B cell (primary cell): ENCODE measurements around the gene DMPK.
"Not testable (repeated sequence)": the region's sequence is repeated elsewhere in the genome, so short reads cannot be mapped to it uniquely, and the experiment has no call there.

Experiments used
- CTCF ChIP-seq: fragments of 200-600 bp; IDR thresholded peaks from one replicate; pipeline ENCODE4 v1.8.0; 2022; ENCODE audit warnings: antibody characterized with exemption, mild to moderate bottlenecking
- EZH2 ChIP-seq: IDR thresholded peaks from 2 replicates; pipeline ENCODE4 v1.6.1; 2012; ENCODE audit warnings: borderline replicate concordance, low read depth, mild to moderate bottlenecking, moderate library complexity, low read length; ENCODE audit not compliant: insufficient read depth, poor library complexity, severe bottlenecking

- not testable (repeated sequence) for TF ChIP-seq CTCF, EZH2
Observed at GRCh38 chr19:45751483-45751882, 30.8 kb downstream of the DMPK start.
